SK-N-SH treated with all-trans-retinoic acid at 6 μM for 48 hours (cell line): ENCODE data around the gene STPG1.

Experiments used
- ATAC-seq: fragments of 200-7000 bp; cut with Tn5 transposase; 3 replicates; pipeline ENCODE4 v1.9.1; 2020; ENCODE audit warnings: mild to moderate bottlenecking, moderate library complexity
- ARNTL ChIP-seq: fragments of 450-650 bp; formaldehyde crosslinking; IDR thresholded peaks from 2 replicates; pipeline ENCODE4 v1.5.0; 2020; ENCODE audit warnings: low read depth, mild to moderate bottlenecking, moderate library complexity, borderline replicate concordance
- BACH2 ChIP-seq: fragments of 250-450 bp; sonication (Bioruptor Pico); IDR thresholded peaks from 2 replicates; pipeline ENCODE4 v1.9.0; 2021; ENCODE audit warnings: mild to moderate bottlenecking, borderline replicate concordance
- CSDC2 ChIP-seq: fragments of 250-450 bp; sonication (Bioruptor Pico); IDR thresholded peaks from 2 replicates; pipeline ENCODE4 v1.5.0; 2020; ENCODE audit warnings: mild to moderate bottlenecking, moderate library complexity
- ESRRG ChIP-seq: fragments of 250-450 bp; sonication (Bioruptor Pico); IDR thresholded peaks from 2 replicates; pipeline ENCODE4 v1.6.1; 2021; ENCODE audit warnings: mild to moderate bottlenecking
- GLIS3 ChIP-seq: fragments of 250-450 bp; sonication (Bioruptor Pico); IDR thresholded peaks from 2 replicates; pipeline ENCODE4 v1.5.0; 2020; ENCODE audit warnings: mild to moderate bottlenecking, moderate library complexity
- ISL1 ChIP-seq: fragments of 250-450 bp; sonication (Bioruptor Pico); IDR thresholded peaks from 2 replicates; pipeline ENCODE4 v2.1.2; 2022; ENCODE audit warnings: mild to moderate bottlenecking, moderate library complexity
- OSR1 ChIP-seq: fragments of 250-450 bp; sonication (Bioruptor Pico); IDR thresholded peaks from 2 replicates; pipeline ENCODE4 v1.8.0; 2022; ENCODE audit warnings: moderate library complexity, mild to moderate bottlenecking, inconsistent platforms
- PPARA ChIP-seq: fragments of 250-450 bp; sonication (Bioruptor Pico); IDR thresholded peaks from 2 replicates; pipeline ENCODE4 v1.5.0; 2020; ENCODE audit warnings: mild to moderate bottlenecking, borderline replicate concordance
- RARB ChIP-seq: fragments of 250-450 bp; sonication (Bioruptor Pico); IDR thresholded peaks from 2 replicates; pipeline ENCODE4 v1.8.0; 2021; ENCODE audit warnings: mild to moderate bottlenecking, moderate library complexity
- SNAI2 ChIP-seq: fragments of 250-450 bp; sonication (Bioruptor Pico); IDR thresholded peaks from 2 replicates; pipeline ENCODE4 v1.5.0; 2020; ENCODE audit warnings: mild to moderate bottlenecking, moderate library complexity
- TCF4 ChIP-seq: fragments of 250-450 bp; sonication (Bioruptor Pico); IDR thresholded peaks from 2 replicates; pipeline ENCODE4 v1.8.0; 2021; ENCODE audit warnings: mild to moderate bottlenecking, moderate library complexity, borderline replicate concordance
- TOX ChIP-seq: fragments of 250-450 bp; sonication (Bioruptor Pico); IDR thresholded peaks from 2 replicates; pipeline ENCODE4 v1.8.0; 2021; ENCODE audit warnings: mild to moderate bottlenecking, moderate library complexity, borderline replicate concordance
- ZC3H10 ChIP-seq: fragments of 250-450 bp; sonication (Bioruptor Pico); IDR thresholded peaks from 2 replicates; pipeline ENCODE4 v1.5.1; 2021; ENCODE audit warnings: mild to moderate bottlenecking, moderate library complexity
- ZFP3 ChIP-seq: fragments of 250-450 bp; sonication (Bioruptor Pico); IDR thresholded peaks from 2 replicates; pipeline ENCODE4 v1.5.0; 2020; ENCODE audit warnings: mild to moderate bottlenecking, moderate library complexity
- ZFP30 ChIP-seq: fragments of 450-650 bp; formaldehyde crosslinking; IDR thresholded peaks from 2 replicates; pipeline ENCODE4 v1.5.0; 2022; ENCODE audit warnings: mild to moderate bottlenecking, moderate library complexity
- ZNF565 ChIP-seq: fragments of 450-650 bp; formaldehyde crosslinking; conservative IDR thresholded peaks from 2 replicates; pipeline ENCODE4 v1.5.0; 2020; ENCODE audit warnings: low read depth, mild to moderate bottlenecking, moderate library complexity
- ZNF70 ChIP-seq: fragments of 450-650 bp; formaldehyde crosslinking; IDR thresholded peaks from 2 replicates; pipeline ENCODE4 v1.5.0; 2020; ENCODE audit warnings: mild to moderate bottlenecking, moderate library complexity
- TF ChIP-seq, protein P1 (sequence below): fragments of 250-450 bp; sonication (Bioruptor Pico); IDR thresholded peaks from 2 replicates; pipeline ENCODE4 v1.8.0; 2021; ENCODE audit warnings: low read depth, mild to moderate bottlenecking, moderate library complexity, borderline replicate concordance
- TF ChIP-seq, protein P2 (sequence below): fragments of 250-450 bp; sonication (Bioruptor Pico); IDR thresholded peaks from 2 replicates; pipeline ENCODE4 v1.5.1; 2021; ENCODE audit warnings: mild to moderate bottlenecking, moderate library complexity
- TF ChIP-seq, protein P3 (sequence below): fragments of 250-450 bp; sonication (Bioruptor Pico); IDR thresholded peaks from 2 replicates; pipeline ENCODE4 v1.8.0; 2020; ENCODE audit warnings: mild to moderate bottlenecking, moderate library complexity, borderline replicate concordance
- TF ChIP-seq, protein P4 (sequence below): fragments of 250-450 bp; sonication (Bioruptor Pico); IDR thresholded peaks from 2 replicates; pipeline ENCODE4 v1.5.1; 2020; ENCODE audit warnings: low read depth, mild to moderate bottlenecking, moderate library complexity
- TF ChIP-seq, protein P5 (sequence below): fragments of 250-450 bp; sonication (Bioruptor Pico); IDR thresholded peaks from 2 replicates; pipeline ENCODE4 v1.5.0; 2020; ENCODE audit warnings: mild to moderate bottlenecking, moderate library complexity

The STPG1 gene

DNA sequence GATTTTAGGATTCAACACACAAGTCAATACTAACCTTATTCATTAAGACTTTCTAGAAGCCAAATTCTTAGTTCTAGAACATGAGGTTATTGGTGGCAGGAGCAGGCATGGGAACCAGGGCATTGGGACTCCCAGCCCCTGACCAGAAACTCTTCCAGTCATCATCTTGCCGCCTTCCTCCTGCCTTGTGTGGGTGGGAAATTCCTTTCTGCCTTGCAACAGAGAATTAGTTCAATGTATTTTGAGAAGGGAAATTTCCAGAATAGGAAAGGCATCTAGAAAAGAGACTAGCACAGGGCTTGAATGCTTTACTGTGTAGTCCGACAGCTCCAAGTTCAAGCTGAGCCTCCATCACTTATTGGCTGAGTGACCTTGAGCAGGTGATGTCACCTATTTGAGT is 85.7 kb downstream of the STPG1 start:
- TF ChIP-seq BACH2 (CRISPR knock-in tag) (no peak), ESRRG (CRISPR knock-in tag) (no peak), PPARA (CRISPR knock-in tag) (no peak), ZNF70 (CRISPR knock-in tag) (no peak)
- no peak for ATAC-seq

DNA sequence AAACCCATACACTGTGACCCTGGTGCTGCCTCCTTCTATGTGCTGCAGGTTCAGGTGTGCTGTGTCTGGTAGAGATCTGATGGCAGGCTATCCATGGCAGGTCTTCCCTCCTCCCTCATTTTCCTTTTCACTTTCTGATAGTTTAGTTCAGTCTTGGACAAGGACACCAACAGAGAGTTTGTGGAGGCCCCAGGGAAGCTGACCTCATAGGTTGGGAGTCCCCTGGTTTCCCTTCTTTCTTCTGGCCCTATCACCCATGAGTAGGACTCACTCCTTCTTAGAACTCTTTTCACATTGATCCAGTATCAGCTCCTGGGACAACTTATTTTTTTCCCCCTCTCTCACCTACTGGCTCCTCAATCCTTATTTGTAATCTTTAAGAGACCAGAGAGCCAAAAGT is 86.1 kb downstream of the STPG1 start:
- TF ChIP-seq CSDC2 (CRISPR knock-in tag) (no peak), BACH2 (CRISPR knock-in tag) (no peak)
- TF ChIP-seq, all 23 proteins: peak for 0
- ATAC-seq, result no peak

DNA sequence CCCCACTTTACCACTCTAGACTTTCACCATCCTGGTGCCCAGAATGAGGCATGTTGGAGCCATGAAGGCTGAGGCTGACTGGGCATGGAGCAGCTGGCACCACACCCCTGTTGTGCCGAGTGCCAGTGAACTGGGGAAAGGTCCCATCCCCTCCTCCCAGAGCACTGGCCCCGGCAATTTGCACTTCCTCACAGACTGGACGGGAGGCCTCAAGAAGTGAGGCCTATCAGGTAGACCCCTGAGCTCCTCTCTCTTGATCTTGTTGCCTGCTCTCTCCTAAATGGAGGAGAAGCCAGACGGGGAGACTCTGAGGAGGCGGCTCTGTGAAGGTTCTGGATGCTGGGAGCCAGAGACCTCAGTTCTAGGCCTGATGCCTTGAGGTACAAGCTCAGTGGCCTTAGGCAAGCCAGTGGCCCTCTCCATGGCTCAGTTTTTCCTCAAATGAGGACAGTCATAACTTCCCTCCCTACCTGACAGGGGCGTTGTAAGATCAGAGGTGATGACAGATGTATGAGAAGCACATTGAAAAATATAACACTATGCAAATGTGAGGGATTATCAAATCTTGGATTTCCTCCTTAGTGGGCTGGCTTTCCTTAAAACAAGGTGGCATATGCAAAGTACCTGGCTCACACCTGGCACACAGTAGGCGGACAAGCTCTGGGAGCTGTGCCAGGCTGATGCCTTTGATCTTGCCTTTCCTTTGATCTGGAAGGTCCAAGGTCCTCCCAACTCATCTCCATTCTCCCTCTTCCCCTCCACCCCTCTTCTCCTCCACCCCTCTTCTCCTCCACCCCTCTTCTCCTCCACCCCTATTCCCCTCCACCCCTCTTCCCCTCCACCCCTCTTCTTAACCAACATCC is 87.8 kb downstream of the STPG1 start:
- ATAC-seq, result no peak
- TF ChIP-seq ZNF565 (no peak), OSR1 (CRISPR knock-in tag) (no peak), SNAI2 (CRISPR knock-in tag) (no peak), RARB (CRISPR knock-in tag) (no peak), ISL1 (no peak), CSDC2 (CRISPR knock-in tag) (no peak), ARNTL (CRISPR knock-in tag) (no peak), ZFP3 (CRISPR knock-in tag) (no peak), PPARA (CRISPR knock-in tag) (no peak), GLIS3 (CRISPR knock-in tag) (no peak), TOX (no peak), ZFP30 (no peak), ZC3H10 (no peak), TCF4 (no peak), BACH2 (CRISPR knock-in tag) (no peak)
- TF ChIP-seq, protein P1, sequence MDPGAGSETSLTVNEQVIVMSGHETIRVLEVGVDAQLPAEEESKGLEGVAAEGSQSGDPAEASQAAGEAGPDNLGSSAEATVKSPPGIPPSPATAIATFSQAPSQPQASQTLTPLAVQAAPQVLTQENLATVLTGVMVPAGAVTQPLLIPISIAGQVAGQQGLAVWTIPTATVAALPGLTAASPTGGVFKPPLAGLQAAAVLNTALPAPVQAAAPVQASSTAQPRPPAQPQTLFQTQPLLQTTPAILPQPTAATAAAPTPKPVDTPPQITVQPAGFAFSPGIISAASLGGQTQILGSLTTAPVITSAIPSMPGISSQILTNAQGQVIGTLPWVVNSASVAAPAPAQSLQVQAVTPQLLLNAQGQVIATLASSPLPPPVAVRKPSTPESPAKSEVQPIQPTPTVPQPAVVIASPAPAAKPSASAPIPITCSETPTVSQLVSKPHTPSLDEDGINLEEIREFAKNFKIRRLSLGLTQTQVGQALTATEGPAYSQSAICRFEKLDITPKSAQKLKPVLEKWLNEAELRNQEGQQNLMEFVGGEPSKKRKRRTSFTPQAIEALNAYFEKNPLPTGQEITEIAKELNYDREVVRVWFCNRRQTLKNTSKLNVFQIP, result no peak
- TF ChIP-seq, protein P2, sequence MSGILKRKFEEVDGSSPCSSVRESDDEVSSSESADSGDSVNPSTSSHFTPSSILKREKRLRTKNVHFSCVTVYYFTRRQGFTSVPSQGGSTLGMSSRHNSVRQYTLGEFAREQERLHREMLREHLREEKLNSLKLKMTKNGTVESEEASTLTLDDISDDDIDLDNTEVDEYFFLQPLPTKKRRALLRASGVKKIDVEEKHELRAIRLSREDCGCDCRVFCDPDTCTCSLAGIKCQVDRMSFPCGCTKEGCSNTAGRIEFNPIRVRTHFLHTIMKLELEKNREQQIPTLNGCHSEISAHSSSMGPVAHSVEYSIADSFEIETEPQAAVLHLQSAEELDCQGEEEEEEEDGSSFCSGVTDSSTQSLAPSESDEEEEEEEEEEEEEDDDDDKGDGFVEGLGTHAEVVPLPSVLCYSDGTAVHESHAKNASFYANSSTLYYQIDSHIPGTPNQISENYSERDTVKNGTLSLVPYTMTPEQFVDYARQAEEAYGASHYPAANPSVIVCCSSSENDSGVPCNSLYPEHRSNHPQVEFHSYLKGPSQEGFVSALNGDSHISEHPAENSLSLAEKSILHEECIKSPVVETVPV, result no peak
- TF ChIP-seq, protein P3, sequence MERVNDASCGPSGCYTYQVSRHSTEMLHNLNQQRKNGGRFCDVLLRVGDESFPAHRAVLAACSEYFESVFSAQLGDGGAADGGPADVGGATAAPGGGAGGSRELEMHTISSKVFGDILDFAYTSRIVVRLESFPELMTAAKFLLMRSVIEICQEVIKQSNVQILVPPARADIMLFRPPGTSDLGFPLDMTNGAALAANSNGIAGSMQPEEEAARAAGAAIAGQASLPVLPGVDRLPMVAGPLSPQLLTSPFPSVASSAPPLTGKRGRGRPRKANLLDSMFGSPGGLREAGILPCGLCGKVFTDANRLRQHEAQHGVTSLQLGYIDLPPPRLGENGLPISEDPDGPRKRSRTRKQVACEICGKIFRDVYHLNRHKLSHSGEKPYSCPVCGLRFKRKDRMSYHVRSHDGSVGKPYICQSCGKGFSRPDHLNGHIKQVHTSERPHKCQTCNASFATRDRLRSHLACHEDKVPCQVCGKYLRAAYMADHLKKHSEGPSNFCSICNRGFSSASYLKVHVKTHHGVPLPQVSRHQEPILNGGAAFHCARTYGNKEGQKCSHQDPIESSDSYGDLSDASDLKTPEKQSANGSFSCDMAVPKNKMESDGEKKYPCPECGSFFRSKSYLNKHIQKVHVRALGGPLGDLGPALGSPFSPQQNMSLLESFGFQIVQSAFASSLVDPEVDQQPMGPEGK (CRISPR knock-in tag), result no peak
- TF ChIP-seq, protein P4, sequence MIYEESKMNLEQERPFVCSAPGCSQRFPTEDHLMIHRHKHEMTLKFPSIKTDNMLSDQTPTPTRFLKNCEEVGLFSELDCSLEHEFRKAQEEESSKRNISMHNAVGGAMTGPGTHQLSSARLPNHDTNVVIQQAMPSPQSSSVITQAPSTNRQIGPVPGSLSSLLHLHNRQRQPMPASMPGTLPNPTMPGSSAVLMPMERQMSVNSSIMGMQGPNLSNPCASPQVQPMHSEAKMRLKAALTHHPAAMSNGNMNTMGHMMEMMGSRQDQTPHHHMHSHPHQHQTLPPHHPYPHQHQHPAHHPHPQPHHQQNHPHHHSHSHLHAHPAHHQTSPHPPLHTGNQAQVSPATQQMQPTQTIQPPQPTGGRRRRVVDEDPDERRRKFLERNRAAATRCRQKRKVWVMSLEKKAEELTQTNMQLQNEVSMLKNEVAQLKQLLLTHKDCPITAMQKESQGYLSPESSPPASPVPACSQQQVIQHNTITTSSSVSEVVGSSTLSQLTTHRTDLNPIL (CRISPR knock-in tag), result no peak
- TF ChIP-seq, protein P5, sequence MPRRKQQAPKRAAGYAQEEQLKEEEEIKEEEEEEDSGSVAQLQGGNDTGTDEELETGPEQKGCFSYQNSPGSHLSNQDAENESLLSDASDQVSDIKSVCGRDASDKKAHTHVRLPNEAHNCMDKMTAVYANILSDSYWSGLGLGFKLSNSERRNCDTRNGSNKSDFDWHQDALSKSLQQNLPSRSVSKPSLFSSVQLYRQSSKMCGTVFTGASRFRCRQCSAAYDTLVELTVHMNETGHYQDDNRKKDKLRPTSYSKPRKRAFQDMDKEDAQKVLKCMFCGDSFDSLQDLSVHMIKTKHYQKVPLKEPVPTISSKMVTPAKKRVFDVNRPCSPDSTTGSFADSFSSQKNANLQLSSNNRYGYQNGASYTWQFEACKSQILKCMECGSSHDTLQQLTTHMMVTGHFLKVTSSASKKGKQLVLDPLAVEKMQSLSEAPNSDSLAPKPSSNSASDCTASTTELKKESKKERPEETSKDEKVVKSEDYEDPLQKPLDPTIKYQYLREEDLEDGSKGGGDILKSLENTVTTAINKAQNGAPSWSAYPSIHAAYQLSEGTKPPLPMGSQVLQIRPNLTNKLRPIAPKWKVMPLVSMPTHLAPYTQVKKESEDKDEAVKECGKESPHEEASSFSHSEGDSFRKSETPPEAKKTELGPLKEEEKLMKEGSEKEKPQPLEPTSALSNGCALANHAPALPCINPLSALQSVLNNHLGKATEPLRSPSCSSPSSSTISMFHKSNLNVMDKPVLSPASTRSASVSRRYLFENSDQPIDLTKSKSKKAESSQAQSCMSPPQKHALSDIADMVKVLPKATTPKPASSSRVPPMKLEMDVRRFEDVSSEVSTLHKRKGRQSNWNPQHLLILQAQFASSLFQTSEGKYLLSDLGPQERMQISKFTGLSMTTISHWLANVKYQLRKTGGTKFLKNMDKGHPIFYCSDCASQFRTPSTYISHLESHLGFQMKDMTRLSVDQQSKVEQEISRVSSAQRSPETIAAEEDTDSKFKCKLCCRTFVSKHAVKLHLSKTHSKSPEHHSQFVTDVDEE (CRISPR knock-in tag), result no peak
